ENCODE results near the gene MVB12A.

- TF ChIP-seq YY1 (IDR thresholded peaks at IDR 0.05; ENCODE audit: insufficient read depth, insufficient read length) (no peak), SUZ12 (IDR thresholded peaks at IDR 0.05; ENCODE audit: extremely low read depth, insufficient read depth, insufficient read length) (no peak), ZNF274 (IDR thresholded peaks at IDR 0.05; ENCODE audit: low read depth, low read length) (no peak)
Observed at GRCh38 chr19:17379221-17379631, 40.6 kb upstream of the MVB12A start.

Measured in NT2/D1 (cell line).